Germinal center (tissue), 1 donor: ENCODE data around the gene PRDM1.

Experiments
- DNase-seq: peaks from one replicate; pipeline ENCODE4 v3.0.0; 2012; ENCODE audit warnings: mixed read lengths, low spot score

Gene PRDM1

DNA sequence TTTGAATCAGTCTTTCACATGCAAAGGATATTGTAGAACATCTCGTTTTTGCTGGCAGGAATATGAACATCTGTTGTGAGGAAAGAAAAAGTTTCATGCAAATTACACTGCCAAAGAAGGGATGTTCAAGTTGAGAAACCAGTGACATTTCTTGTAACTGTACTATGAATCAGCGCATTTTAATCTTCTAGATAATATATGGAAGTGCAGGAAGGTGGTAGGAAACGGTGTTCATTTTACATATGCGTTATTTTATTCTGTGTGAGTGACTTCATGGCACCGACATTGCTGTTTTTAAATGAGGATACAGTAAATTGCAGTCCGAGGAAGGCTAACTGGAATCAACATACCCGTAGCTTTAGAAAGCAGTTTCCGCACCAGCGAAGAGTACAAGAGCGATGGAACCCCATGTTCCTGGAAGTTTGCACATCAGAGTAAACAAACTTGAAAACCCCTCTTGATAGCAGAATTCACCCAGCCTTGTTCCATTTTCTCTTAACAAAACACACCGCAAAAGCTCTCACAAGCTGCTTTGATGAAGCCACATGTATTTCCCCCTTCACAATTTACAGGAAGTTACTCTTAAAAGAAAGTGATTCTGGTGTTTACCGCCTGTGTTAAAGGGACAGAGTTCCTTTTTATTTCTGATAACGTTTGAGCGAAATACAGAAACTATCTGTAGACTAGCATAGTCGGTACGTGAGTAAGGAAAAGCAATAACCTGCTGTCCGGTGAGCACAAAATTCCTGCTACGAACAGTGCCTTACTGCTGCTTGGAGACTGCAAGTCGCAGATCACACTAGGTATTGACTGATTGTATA lies 11.5 kb downstream of the PRDM1 start:
- DNase-seq, result peak; percentile 55

DNA sequence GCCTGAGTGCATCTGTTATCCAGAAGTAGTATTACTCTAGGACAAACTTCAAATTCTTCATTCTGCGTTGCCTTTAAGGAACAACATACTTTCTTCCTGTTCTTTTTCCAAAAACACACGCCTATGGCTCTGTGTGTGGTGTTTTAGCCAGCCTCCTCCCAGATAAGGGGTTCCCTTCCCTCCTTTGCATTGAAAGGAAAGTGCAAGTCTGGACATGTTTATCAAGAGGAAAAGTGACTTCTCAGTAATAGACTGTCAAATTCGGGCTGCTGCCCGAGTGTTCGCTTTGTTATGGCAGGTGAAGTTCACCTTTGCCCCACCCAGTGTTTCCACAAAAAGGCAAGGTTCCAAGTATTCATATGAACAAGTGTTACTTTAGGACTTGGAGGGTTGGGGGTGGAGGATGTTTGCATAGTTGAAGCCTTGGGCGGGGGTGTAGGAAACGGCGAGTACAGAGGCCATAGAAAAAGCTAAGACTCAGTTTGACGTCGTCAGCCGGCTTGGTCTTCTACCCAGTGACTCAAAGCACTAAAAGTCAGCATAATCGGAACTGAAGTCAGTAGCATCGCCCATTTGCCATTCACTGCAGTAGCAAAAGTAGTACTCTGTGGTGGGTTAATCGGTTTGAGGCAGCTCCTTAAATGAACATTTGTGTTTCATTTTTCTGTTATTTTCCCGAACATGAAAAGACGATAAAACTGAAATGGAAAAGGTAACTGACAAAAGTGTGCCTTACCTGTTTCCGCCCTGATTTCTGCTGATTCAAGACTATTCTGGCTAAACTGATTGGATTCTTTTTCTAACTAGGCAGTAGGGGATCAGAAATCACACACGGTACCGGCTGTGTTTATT lies 12.5 kb downstream of the PRDM1 start:
- DNase-seq, result no peak

DNA sequence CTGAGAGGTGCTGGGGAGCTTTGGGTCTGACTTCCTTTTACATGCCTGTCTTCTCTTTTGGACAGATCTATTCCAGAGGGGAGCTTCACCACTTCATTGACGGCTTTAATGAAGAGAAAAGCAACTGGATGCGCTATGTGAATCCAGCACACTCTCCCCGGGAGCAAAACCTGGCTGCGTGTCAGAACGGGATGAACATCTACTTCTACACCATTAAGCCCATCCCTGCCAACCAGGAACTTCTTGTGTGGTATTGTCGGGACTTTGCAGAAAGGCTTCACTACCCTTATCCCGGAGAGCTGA lies 13.1 kb downstream of the PRDM1 start:
- DNase-seq, result no peak

DNA sequence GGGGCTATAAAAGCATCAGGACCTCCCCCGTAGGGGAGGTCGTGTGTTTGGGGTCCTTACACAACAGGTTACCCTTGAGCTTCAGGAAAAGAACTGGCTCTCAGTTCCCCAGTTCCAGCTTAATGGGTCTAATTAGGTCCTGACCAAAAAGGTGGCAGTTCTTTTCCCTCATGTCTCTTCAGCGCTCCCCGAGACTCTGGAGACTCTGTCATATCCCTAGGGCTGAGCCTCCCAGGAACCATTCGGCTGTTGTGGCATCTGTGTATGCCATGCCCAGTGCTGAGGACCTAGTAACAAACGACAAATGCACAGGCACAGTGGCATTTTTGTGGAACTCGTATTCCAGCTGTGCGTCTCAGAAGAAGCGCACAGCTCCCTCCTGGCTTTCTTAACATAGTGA lies 14.6 kb downstream of the PRDM1 start:
- DNase-seq, result no peak

DNA sequence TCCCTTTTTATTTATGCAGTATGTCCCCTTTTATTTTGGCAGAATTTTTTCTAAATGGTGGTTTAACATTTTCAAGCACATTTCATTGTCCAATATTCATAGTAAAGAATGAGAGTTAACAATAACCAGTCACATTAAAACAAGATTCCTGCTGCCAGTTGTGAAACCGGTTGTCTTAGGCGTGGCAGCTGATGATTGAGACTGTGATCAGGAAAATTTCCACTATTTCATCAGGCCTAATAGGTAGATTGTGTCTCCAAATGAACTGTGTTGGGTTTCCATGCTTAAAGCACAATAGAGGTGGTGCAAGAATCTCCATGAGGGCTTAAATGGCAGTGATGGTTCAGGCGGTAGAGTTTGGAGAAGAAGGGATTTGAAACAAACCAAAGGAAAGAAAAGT lies 15.3 kb downstream of the PRDM1 start:
- DNase-seq, result no peak

DNA sequence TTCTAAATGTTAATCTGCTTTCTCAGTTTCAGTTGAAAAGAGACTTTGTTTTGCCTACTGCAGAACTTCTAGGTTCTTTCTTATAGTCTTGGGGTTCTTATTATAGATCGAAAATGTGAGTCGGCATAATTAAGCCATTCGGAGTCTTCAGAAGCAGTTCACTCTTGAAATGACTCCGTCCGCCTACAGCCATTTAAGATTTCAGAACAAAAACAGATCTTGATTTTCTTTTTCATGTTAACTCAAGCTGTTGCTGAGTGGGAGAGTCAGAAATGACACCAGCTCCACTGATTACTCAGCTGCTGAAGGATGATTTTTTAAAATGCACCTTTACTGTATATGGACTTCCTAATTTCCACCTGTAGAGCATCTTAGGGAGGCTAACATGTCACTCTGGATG lies 15.9 kb downstream of the PRDM1 start:
- DNase-seq, result no peak

DNA sequence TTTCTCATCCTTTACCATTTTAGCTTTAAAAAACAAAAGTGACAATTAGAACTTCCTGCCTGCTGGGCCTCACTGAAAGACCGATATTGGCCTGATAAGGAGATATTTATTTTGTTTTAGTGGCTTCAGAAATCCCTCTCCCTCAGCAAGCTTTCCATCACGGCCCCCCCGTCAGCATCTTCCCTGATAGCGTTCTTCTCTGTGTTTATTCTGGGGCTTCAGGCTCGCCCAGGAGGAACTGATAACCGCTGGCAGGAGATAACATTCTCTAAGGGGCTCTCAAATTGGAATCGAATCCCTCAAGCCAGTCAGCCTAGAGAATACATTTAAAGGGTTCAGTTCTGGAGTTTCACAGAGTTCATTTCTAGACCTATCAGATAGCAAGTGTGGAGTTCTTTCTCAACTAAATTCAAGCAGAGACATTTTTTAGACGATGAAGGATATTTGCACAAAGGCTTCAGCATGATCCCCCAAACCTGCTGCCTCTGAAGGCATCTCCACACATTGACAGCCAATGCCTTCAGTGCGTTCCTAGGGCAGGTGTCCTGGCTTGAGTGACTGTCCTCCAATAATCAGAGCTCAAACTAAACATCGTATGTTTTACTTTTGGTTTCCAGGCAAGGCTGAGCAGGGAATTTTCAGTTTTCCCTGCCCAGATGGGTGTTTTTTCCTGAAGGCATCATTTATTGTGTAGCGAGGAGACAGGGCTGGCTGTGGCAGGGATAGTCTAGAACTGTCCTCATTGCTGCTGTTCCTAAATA lies 17.0 kb downstream of the PRDM1 start:
- no peak for DNase-seq

DNA sequence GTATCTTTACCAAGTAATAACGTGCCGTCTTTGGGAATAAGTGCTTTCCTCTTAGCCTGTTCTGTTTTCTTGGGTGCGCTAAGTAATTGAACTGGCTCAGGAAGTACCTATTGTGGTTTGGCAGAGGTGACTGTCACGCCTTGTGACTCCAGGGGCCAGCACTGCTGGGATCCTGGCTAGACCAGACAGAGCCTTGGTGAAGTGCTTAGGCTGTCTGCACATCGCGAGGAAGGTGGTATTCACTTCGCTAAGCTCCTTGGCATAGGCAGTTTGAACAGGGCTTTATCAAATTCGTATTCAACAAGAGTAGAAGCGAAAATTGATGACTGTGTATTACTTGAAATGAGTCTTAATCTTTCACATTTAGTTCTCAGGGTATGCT lies 17.6 kb downstream of the PRDM1 start:
- DNase-seq, result no peak

DNA sequence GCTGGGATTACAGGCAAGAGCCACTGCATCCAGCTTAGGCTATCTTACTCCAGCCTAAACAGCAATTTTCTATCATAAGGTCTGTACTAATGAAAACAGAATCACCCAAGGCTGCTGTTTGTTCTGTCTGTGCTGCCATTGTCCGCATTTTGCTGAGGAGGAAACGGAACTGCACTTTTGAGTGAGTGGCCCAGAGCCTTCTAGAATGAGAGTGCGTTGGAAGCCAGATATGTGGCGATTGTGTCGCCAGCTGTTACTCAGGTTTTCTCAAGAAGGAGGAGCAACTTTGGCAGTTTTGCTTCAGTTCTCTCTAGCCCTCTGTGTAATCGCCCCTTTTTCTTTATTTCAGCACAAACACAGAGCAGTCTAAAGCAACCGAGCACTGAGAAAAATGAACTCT lies 18.3 kb downstream of the PRDM1 start:
- DNase-seq, result no peak

DNA sequence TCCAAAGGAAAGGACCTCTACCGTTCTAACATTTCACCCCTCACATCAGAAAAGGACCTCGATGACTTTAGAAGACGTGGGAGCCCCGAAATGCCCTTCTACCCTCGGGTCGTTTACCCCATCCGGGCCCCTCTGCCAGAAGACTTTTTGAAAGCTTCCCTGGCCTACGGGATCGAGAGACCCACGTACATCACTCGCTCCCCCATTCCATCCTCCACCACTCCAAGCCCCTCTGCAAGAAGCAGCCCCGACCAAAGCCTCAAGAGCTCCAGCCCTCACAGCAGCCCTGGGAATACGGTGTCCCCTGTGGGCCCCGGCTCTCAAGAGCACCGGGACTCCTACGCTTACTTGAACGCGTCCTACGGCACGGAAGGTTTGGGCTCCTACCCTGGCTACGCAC lies 18.8 kb downstream of the PRDM1 start:
- DNase-seq, result no peak

DNA sequence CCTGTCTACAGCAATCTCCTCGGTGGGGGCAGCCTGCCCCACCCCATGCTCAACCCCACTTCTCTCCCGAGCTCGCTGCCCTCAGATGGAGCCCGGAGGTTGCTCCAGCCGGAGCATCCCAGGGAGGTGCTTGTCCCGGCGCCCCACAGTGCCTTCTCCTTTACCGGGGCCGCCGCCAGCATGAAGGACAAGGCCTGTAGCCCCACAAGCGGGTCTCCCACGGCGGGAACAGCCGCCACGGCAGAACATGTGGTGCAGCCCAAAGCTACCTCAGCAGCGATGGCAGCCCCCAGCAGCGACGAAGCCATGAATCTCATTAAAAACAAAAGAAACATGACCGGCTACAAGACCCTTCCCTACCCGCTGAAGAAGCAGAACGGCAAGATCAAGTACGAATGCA lies 19.4 kb downstream of the PRDM1 start:
- no peak for DNase-seq

DNA sequence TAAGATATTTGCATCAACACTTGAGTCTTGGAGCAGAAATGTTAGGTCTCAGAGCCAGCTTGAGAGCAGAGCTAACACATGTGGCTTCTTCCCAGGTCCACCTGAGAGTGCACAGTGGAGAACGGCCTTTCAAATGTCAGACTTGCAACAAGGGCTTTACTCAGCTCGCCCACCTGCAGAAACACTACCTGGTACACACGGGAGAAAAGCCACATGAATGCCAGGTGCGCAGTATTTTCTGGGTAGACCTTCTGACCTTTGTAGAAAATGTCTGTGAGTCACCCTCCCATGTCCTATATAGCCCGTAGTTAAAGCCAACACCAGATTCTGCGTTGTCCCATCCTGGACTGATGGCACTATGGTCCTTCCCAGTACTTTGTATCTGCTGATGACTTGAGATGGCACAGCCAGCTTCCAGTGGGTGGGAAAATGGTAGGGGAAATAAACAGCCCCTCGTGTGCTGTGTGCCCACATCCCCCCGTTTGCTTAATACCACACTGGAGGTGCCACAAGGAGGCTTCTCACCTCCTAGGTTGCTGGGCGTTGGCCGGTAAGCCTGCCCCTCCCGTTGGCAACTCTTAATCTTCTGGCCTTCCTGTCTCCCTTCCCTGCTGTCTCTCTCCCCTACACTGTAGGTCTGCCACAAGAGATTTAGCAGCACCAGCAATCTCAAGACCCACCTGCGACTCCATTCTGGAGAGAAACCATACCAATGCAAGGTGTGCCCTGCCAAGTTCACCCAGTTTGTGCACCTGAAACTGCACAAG lies 20.3 kb downstream of the PRDM1 start:
- DNase-seq, result no peak

DNA sequence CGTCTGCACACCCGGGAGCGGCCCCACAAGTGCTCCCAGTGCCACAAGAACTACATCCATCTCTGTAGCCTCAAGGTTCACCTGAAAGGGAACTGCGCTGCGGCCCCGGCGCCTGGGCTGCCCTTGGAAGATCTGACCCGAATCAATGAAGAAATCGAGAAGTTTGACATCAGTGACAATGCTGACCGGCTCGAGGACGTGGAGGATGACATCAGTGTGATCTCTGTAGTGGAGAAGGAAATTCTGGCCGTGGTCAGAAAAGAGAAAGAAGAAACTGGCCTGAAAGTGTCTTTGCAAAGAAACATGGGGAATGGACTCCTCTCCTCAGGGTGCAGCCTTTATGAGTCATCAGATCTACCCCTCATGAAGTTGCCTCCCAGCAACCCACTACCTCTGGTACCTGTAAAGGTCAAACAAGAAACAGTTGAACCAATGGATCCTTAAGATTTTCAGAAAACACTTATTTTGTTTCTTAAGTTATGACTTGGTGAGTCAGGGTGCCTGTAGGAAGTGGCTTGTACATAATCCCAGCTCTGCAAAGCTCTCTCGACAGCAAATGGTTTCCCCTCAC lies 21.0 kb downstream of the PRDM1 start:
- DNase-seq, result no peak

DNA sequence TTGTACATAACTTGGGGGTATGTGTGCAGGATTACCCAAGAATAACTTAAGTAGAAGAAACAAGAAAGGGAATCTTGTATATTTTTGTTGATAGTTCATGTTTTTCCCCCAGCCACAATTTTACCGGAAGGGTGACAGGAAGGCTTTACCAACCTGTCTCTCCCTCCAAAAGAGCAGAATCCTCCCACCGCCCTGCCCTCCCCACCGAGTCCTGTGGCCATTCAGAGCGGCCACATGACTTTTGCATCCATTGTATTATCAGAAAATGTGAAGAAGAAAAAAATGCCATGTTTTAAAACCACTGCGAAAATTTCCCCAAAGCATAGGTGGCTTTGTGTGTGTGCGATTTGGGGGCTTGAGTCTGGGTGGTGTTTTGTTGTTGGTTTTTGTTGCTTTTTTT lies 22.0 kb downstream of the PRDM1 start:
- DNase-seq, result no peak

DNA sequence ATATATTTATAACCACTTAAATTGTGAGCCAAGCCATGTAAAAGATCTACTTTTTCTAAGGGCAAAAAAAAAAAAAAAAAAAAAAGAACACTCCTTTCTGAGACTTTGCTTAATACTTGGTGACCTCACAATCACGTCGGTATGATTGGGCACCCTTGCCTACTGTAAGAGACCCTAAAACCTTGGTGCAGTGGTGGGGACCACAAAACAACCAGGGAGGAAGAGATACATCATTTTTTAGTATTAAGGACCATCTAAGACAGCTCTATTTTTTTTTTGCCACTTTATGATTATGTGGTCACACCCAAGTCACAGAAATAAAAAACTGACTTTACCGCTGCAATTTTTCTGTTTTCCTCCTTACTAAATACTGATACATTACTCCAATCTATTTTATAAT lies 22.9 kb downstream of the PRDM1 start:
- DNase-seq, result no peak

DNA sequence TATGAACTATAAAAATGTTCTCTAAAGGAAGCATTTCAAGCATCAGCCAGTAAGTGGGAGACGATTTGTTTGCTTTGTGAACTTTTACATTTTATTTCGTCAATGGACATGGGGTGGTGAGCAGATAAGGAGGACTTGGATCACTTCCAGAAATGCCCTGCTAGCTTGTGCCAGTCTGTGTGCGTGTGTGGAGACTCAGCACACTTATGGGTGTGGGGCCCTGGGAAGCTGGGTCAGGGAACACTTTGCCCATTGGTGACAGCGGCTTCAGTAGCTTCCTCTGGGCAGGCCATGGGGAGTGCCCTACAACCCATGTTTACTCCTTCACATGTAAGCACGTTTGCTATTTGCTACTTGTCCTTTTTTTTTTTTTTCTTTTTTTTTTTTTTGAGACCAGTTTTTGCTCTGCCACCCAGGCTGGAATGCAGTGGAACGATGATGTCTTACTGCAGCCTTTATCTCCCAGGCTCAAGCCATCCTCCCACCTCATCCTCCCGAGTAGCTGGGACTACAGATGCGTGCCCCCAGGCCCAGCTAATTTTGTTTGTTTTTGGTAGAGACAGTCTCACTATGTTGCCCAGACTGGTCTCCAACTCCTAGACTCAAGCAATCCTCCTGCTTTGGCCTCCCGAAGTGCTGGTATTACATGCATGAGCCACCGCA lies 24.2 kb downstream of the PRDM1 start:
- no peak for DNase-seq

DNA sequence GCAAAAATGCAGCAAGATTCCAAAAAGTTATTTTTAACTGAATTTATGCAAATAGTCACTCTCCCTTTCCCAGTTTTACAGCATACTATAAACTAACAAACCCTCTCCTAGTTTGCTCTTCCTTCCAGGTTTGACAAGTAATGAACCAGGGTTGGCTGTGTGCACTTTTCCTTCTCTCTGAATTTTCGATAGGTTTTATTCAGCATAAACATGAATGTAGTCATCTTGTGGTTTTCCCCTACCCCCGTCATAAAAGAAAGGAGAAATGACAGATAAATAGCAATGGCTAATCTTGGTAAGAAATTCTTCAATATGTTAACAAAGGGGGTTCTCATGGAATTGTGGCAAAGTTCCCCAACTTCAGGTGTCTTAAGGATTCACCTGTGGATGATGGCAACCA lies 26.3 kb downstream of the PRDM1 start:
- no peak for DNase-seq

DNA sequence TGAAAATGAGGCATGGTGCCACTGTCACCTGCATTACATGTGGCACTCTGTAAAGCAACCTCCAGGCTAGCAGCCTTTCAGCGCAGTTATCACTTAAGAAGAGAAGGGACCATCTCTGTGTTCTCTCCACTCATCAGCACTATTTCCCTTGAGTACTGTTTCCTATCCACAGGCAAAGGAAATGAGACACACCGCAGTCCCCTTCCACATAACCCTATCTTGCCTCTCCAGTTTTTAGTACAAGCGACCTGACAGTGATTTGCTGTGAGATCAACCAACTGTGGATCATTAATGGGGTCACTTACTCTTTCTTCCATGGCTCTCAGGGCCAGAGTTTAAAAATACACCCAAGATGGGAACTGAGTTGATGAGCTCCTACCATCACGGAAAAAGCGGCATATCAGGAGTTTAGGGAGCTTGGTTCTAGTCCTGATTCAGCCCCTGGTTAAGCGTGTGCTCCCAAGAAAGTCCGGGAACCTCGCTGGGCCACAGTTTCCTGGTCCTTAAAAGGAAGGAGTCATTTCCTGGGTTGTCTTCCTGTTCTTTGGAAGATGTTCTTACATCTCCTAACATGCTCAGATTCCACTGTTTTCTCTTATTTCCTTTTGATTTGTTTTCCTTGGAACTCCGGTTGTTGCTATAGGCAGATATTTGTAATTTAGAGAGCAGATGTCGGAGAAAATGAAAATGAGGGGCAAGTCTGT lies 27.3 kb downstream of the PRDM1 start:
- DNase-seq, result no peak

DNA sequence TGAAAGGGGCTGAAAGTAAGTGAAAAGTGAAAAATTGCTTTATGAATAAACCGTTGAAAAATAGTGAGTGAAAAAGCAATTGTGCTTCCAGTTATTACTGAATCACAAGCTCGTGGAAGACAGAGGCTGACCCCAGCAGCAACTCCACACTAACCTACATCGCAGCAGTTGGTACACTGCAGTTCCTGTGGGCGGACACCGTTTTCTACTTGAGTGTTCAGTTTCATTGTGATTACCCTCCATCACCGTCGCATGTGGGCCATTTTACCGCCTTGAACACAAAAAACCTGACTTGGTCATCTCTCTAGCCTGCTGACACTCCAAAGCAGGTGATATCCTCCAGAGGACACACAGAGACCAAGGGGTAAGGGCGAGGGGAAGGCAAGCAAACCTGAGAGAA lies 28.4 kb downstream of the PRDM1 start:
- DNase-seq, result no peak

DNA sequence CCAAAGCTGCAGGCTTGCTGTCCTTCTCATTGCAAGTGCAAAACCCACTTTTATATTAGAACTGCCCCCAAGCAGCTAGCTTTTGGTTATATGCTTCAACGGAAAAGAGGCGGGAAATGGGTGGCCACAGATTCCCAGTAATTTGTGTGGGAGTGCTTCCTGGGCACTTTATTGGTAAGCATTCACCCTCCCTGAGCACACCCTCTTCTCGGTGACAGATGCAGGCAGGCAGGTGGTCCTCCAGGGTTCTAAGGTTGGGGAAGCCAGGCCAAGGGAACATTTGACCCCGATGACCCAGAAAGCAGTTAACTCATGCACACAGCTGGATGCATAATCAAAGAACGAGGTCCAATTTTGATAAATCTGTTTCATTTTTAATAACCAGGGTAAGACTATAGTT lies 29.1 kb downstream of the PRDM1 start:
- no peak for DNase-seq
